Psoas muscle (tissue), 8 donors: Measurements from ENCODE around the gene SLC16A4. TPM values are rescaled to one million over a fixed set of nuclear protein-coding genes. Genes with fewer than 3 reads are reported as not detected.
"Not testable (repeated sequence)": the region's sequence is repeated elsewhere in the genome, so short reads cannot be mapped to it uniquely, and the experiment has no call there.

Source experiments
- ATAC-seq, 4 donors: fragments of 200-7000 bp; cut with Tn5 transposase; one replicate each; pipeline ENCODE4 v1.9.1; 2020; ENCODE audit warnings: moderate library complexity in 3 of 4, mild to moderate bottlenecking in 2 of 4
- DNase-seq, 2 donors: peaks; one replicate each; pipeline ENCODE4 v3.0.0-alpha.2; 2020
- H3K27ac ChIP-seq: fragments of 200-600 bp; one replicate; pipeline ENCODE4 v1.8.0; 2022
- H3K27me3 ChIP-seq, 3 donors: fragments of 200-600 bp in 1 of 3; one replicate each; pipeline versions ENCODE4 v1.6.1 to v1.8.0; 2013 to 2022; ENCODE audit warnings: low read length in 2 of 3, mild to moderate bottlenecking in 2 of 3, moderate library complexity in 1 of 3; ENCODE audit not compliant: insufficient read depth in 3 of 3
- H3K36me3 ChIP-seq, 2 donors: fragments of 200-600 bp in 1 of 2; one replicate each; pipeline versions ENCODE4 v1.6.1 to v1.8.0; 2013 to 2022; ENCODE audit warnings: low read depth in 1 of 2, mild to moderate bottlenecking in 1 of 2, moderate library complexity in 1 of 2; ENCODE audit not compliant: insufficient read depth in 1 of 2
- H3K4me1 ChIP-seq: fragments of 200-600 bp; one replicate; pipeline ENCODE4 v1.8.0; 2022
- H3K4me3 ChIP-seq: fragments of 200-600 bp; one replicate; pipeline ENCODE4 v1.8.0; 2022; ENCODE audit warnings: mild to moderate bottlenecking
- H3K9me3 ChIP-seq: fragments of 200-600 bp; one replicate; pipeline ENCODE4 v1.8.0; 2022
- WGBS, 3 donors: extraction: QIAGEN DNeasy Blood & Tissue Kit; methylation state at CpG; one replicate each; pipeline versions ENCODE4 v1.1.6 to v1.1.7; 2013; 5-methylcytosine and 5-hydroxymethylcytosine counted together
- intact Hi-C, 2 donors: fragments of 100-400 bp; cut with DNase I; formaldehyde crosslinking; loops; one replicate each; pipeline versions ENCODE4 v1.11.0 to v1.14.2; 2022
- polyA plus RNA-seq, 3 donors: library from polyadenylated mRNA; stranded (reverse); fragments of 200-250 nt; gene quantifications; one replicate each; pipeline ENCODE4 v1.2.3, GENCODE V29; 2013
- total RNA-seq, 4 donors: library from RNA; stranded (reverse); fragmentation: NEBNext Ultra II Directional in 2 of 4; extraction: Animal tissue kit (Norgen Biotek cat#: 25700) in 2 of 4; gene quantifications; one replicate each; pipeline versions ENCODE4 v1.2.1 to v1.2.4, GENCODE V29; 2021 to 2023
- TF ChIP-seq, protein P1 (sequence below): fragments of 200-600 bp; IDR thresholded peaks from one replicate; pipeline ENCODE4 v1.8.0; 2022; ENCODE audit warnings: antibody characterized with exemption
- donor health status: healthy with polysubstance abuse.
- donor health status: DM: no; HTN: no; CAD: no; lungs with moderate emphysema.
- donor health status: Bipolar disorder and iron deficiency.
- donor health status: healthy.
- donor health status: DM: yes; HTN: yes; CAD: no.
- donor health status: DM: no; HTN: no; CAD: no.
- donor health status: DM: no; HTN: no; CAD: no.
- donor health status: DM: yes; HTN: yes; CAD: no.

Gene SLC16A4
- total and polyA plus RNA-seq, 7 donors, result 0.79 to 4.3 (median 1.0) TPM

DNA sequence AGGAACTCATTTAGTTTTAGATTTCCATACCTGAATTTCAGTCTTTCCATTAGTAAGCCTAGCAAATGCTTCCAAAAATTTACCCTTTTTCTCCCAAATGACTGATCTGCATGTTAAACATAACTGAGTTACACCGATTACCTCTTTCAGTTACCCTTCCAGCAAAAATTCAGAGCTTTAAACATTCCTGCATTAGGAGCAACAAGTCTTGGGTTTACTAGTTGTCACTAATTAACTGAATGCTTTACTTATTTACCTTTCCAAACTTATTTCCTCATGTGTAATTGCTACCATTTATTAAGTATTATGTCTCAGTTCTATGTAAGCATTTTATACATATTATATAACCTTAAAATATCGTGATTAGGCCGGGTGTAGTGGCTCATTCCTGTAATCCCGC lies 13.6 kb upstream of the SLC16A4 start:
- Histone ChIP-seq H3K27ac (no peak overlapping the region), H3K4me1 (peaks cover 18% of the 10 kb centered on the region), H3K36me3 (peaks cover 16 to 71% of the 10 kb centered on the region in 2 donors), H3K4me3 (no peak overlapping the region), H3K9me3 (no peaks in the 10 kb centered on the region), H3K27me3 (no peaks in the 10 kb centered on the region)
- ATAC-seq (no peak), DNase-seq (no peak)
- intact Hi-C loops, result no loop called here
- WGBS, 3 donors, result 88 to 95% (median 91%) methylated on average over 4 of the region's 4 CpGs
- TF ChIP-seq, protein P1, sequence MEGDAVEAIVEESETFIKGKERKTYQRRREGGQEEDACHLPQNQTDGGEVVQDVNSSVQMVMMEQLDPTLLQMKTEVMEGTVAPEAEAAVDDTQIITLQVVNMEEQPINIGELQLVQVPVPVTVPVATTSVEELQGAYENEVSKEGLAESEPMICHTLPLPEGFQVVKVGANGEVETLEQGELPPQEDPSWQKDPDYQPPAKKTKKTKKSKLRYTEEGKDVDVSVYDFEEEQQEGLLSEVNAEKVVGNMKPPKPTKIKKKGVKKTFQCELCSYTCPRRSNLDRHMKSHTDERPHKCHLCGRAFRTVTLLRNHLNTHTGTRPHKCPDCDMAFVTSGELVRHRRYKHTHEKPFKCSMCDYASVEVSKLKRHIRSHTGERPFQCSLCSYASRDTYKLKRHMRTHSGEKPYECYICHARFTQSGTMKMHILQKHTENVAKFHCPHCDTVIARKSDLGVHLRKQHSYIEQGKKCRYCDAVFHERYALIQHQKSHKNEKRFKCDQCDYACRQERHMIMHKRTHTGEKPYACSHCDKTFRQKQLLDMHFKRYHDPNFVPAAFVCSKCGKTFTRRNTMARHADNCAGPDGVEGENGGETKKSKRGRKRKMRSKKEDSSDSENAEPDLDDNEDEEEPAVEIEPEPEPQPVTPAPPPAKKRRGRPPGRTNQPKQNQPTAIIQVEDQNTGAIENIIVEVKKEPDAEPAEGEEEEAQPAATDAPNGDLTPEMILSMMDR, result no peak

DNA sequence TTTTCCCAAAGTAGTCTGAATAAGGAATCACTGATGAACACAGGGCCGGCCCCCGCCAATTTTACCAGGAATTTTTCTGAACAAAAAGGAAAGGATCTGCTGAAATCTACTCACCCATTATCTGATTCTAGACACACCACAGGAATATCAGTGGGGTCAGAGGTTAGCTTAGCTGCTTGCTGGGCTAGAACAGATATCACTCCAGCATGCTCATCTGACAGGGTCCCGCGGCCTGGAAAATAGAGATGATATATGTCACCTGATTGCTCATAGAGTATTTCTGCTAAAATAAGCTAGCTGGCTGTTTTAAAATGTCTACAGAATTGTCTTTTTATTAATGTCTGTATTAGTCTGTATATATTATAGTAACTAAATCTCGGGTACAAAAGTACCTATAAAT lies 13.0 kb upstream of the SLC16A4 start:
- TF ChIP-seq, protein P1, result no peak
- H3K27ac ChIP-seq, result no peak overlapping the region
- intact Hi-C loops, result no loop called here
- H3K27me3 ChIP-seq, result no peaks in the 10 kb centered on the region
- DNase-seq (no peak), ATAC-seq (no peak)
- peaks cover 16 to 75% of the 10 kb centered on the region in 2 donors for H3K36me3 ChIP-seq
- no peaks in the 10 kb centered on the region for H3K9me3 ChIP-seq
- H3K4me1 ChIP-seq, result peaks cover 16% of the 10 kb centered on the region
- 89 to 96% (median 91%) methylated on average over 5 of the region's 5 CpGs for WGBS, 3 donors
- no peak overlapping the region for H3K4me3 ChIP-seq

DNA sequence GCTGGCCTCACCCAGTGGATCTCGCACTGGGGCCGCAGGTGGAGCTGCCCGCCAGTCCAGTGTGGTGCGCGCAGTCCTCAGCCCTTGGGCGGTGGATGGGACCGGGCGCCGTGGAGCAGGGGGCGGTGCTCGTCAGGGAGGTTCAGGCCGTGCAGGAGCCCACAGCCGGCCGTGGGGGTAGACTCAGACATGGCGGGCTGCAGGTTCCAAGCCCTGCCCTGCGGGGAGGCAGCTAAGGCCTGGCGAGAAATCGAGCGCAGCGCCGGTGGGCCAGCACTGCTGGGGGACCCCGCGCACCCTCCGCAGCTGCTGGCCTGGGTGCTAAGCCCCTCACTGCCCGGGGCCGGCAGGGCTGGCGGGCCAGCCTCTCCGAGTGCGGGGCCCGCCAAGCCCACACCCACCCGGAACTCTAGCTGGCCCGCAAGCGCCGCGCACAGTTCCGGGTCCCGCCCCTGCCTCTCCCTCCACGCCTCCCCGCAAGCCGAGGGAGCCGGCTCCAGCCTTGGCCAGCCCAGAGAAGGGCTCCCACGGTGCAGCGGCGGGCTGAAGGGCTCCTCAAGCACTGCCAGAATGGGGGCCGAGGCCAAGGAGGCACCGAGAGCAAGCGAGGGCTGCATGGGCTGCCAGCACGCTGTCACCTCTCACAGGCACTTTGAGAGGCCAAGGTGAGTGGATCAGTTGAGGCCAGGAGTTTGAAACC lies 5.6 kb upstream of the SLC16A4 start:
- peaks cover 0 to 78% of the 10 kb centered on the region in 2 donors for H3K36me3 ChIP-seq
- H3K9me3 ChIP-seq, H3K4me1 ChIP-seq, H3K27ac ChIP-seq, H3K4me3 ChIP-seq, ATAC-seq, H3K27me3 ChIP-seq, DNase-seq, intact Hi-C loops: not testable (repeated sequence)
- WGBS, 3 donors, result 96 to 97% (median 97%) methylated on average over 37 to 48 of the region's 48 CpGs

DNA sequence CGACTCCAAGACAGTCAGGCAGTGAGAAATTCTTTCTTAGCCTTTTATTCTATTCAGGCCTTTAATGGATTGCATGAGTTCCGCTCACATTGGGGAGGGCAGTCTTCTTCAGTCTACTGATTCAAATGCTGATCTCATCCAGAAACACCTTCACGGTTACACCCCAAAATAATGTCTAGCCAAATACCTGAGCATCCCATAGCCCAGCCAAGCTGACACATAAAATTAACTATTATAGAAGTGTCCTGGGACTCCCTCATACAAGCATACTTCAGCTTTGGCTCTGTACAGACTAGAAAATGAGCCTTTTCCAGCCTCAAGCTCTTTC lies 3.6 kb upstream of the SLC16A4 start:
- no peak for ATAC-seq
- DNase-seq, result no peak
- TF ChIP-seq, protein P1, result no peak
- H3K27ac ChIP-seq, result no peak overlapping the region
- 90 to 95% (median 93%) methylated on average over 3 of the region's 3 CpGs for WGBS, 3 donors
- intact Hi-C loops, result no loop called here
- H3K4me1 ChIP-seq, result no peaks in the 10 kb centered on the region
- H3K4me3 ChIP-seq, result no peak overlapping the region
- peaks cover 0 to 59% of the 10 kb centered on the region in 2 donors for H3K36me3 ChIP-seq
- H3K27me3 ChIP-seq, result no peaks in the 10 kb centered on the region
- no peaks in the 10 kb centered on the region for H3K9me3 ChIP-seq

DNA sequence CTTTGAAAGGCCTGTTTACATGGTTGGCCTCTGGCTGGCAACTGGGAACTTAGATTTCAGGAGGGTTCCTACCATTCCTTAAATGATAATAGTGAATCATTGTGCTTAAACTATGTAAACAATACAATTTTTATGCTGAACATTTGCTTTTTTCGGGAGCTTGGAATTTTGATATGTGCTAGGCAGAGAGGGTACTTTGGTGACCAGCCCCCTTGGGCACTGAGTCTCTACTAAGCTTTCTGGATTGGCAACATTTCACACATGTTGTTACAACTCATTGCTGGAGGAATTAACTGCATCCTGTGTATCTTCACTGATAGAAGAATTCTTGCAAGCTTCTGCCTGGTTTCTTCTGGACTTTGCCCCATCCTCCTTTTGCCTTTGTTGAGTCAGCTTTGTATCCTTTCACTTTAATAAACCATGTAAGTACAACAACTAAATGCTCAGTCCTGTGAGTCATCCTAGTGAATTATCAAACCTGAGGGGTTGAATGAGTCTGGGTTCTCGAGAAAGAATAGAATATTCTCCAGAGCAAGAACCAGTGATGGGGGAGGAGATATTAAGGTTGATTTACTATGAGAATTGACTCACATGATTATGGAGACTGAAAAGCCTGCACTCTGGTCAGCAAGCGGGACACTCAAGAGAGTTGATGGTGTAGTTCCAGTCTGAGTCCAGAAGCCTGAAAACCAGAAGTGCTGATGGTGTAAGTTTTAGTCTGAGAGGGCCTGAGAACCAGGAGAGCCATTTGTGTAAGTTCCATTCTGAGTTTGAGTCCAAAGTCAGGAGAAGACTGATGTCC lies 3.1 kb upstream of the SLC16A4 start:
- TF ChIP-seq, protein P1, result no peak
- no peak for DNase-seq
- peaks cover 0 to 54% of the 10 kb centered on the region in 2 donors for H3K36me3 ChIP-seq
- H3K9me3 ChIP-seq, result no peaks in the 10 kb centered on the region
- H3K4me1 ChIP-seq, result no peaks in the 10 kb centered on the region
- H3K27ac ChIP-seq, result no peak overlapping the region
- intact Hi-C loops, result no loop called here
- no peak for ATAC-seq
- H3K4me3 ChIP-seq, result no peak overlapping the region
- WGBS, 3 donors, result 82 to 88% (median 83%) methylated on average over 3 of the region's 3 CpGs
- no peaks in the 10 kb centered on the region for H3K27me3 ChIP-seq
